PC-3 (cell line): ENCODE data around the gene ANTXR1. TPM values are rescaled to one million over a fixed set of nuclear protein-coding genes. Genes with fewer than 3 reads are reported as not detected.
A peak's percentile ranks its signal among the peaks of the same experiment; 100 is the strongest.

ENCODE experiments used
- ATAC-seq: fragments of 200-7000 bp; cut with Tn5 transposase; 2 replicates; pipeline ENCODE4 v1.9.1; 2020; ENCODE audit warnings: mild to moderate bottlenecking, moderate library complexity
- BruUV-seq: library from RNA; stranded (reverse); fragments of 400-500 nt; replicated peaks from 2 replicates; lab custom pipeline; 2021; lab: Mats Ljungman, UMichigan
- CTCF ChIA-PET: fragments of 300-600 bp; sonication (Branson Sonifier 250); formaldehyde crosslinking; loops from one replicate; lab custom pipeline; 2022; ENCODE audit warnings: antibody characterized with exemption; lab: Charles Lee
- POLR2A ChIA-PET: fragments of 300-600 bp; sonication (Branson Sonifier 250); formaldehyde crosslinking; loops from one replicate; lab custom pipeline; 2022; ENCODE audit warnings: antibody characterized with exemption; ENCODE audit not compliant: unreplicated experiment; lab: Charles Lee
- DNase-seq: peaks from one replicate; pipeline ENCODE4 v3.0.0-alpha.2; 2015
- H2AFZ ChIP-seq: fragments of 300-600 bp; sonication (generic); 2 replicates; pipeline ENCODE4 v1.6.0; 2016; ENCODE audit warnings: antibody characterized with exemption, low read length
- H3F3A ChIP-seq: fragments of 300-600 bp; sonication (generic); one replicate; pipeline ENCODE4 v1.6.0; 2017; ENCODE audit warnings: antibody characterized with exemption, low read length, control low read depth, mild to moderate bottlenecking; ENCODE audit not compliant: unreplicated experiment
- H3K27ac ChIP-seq: fragments of 300-600 bp; sonication (generic); 2 replicates; pipeline ENCODE4 v1.5.1; 2016; ENCODE audit warnings: mild to moderate bottlenecking, low read length
- H3K27me3 ChIP-seq: fragments of 300-600 bp; sonication (generic); 2 replicates; pipeline ENCODE4 v1.6.1; 2016; ENCODE audit warnings: low read length, mixed read lengths
- H3K36me3 ChIP-seq: fragments of 300-600 bp; sonication (generic); 2 replicates; pipeline ENCODE4 v1.6.1; 2016; ENCODE audit warnings: low read depth, mixed run types, low read length, mixed read lengths
- H3K4me1 ChIP-seq: fragments of 300-600 bp; sonication (generic); 2 replicates; pipeline ENCODE4 v1.5.1; 2016; ENCODE audit warnings: low read length; ENCODE audit not compliant: insufficient read depth
- H3K4me2 ChIP-seq: fragments of 300-600 bp; sonication (generic); 2 replicates; pipeline ENCODE4 v1.6.0; 2016; ENCODE audit warnings: low read length
- H3K4me3 ChIP-seq: fragments of 300-600 bp; sonication (generic); 2 replicates; pipeline ENCODE4 v1.5.1; 2016; ENCODE audit warnings: mild to moderate bottlenecking, low read length, mixed read lengths
- H3K79me2 ChIP-seq: fragments of 300-600 bp; sonication (generic); 2 replicates; pipeline ENCODE4 v1.6.1; 2017; ENCODE audit warnings: low read length, mixed read lengths
- H3K9ac ChIP-seq: fragments of 300-600 bp; sonication (generic); 2 replicates; pipeline ENCODE4 v1.6.0; 2016; ENCODE audit warnings: mild to moderate bottlenecking, low read length
- H3K9me2 ChIP-seq: fragments of 300-600 bp; sonication (generic); replicated peaks from 2 replicates; pipeline ENCODE4 v1.6.1; 2016; ENCODE audit warnings: mixed run types, low read length, mixed read lengths
- H3K9me3 ChIP-seq: fragments of 300-600 bp; sonication (generic); 2 replicates; pipeline ENCODE4 v1.6.1; 2016; ENCODE audit warnings: low read length, mixed read lengths
- H4K20me1 ChIP-seq: fragments of 300-600 bp; sonication (generic); 2 replicates; pipeline ENCODE4 v1.6.1; 2016; ENCODE audit warnings: low read length, mixed read lengths
- CTCF ChIP-seq: fragments of 300-600 bp; sonication (generic); conservative IDR thresholded peaks from 2 replicates; pipeline ENCODE4 v1.5.1; 2017; ENCODE audit warnings: antibody characterized with exemption, low read depth, mild to moderate bottlenecking, low read length
- EZH2 ChIP-seq: fragments of 300-600 bp; sonication (generic); IDR thresholded peaks from one replicate; pipeline ENCODE4 v1.6.1; 2017; ENCODE audit warnings: antibody characterized with exemption, mild to moderate bottlenecking, low read length; ENCODE audit not compliant: unreplicated experiment
- EZH2phosphoT487 ChIP-seq: fragments of 300-600 bp; sonication (generic); IDR thresholded peaks from 2 replicates; pipeline ENCODE4 v1.6.1; 2018; ENCODE audit warnings: mild to moderate bottlenecking, antibody characterized with exemption, low read length, borderline replicate concordance
- intact Hi-C: fragments of 100-400 bp; cut with micrococcal nuclease; formaldehyde crosslinking; loops from 2 replicates; pipeline ENCODE4 v1.9.0; 2023
- total RNA-seq: library from RNA; depleted of rRNA; stranded (reverse); fragments of >200 nt; gene quantifications from 2 replicates; pipeline ENCODE4 v1.2.3, GENCODE V29; 2014

The ANTXR1 gene
- total RNA-seq, 1 experiment from 2014 or later = 31.2 TPM

- Histone ChIP-seq H3K4me3 (no peak within 1 kb of the TSS), H2AFZ (no peak within 1 kb of the TSS), H4K20me1 (no peaks in the 10 kb centered on the region), H3K27ac (peak within 1 kb of the TSS; percentile 97; the same call in 1 of the 2 replicates), H3K9me3 (no peaks in the 10 kb centered on the region), H3K4me1 (peaks cover 34% of the 10 kb centered on the region), H3K36me3 (no peaks in the 10 kb centered on the region), H3K9ac (no peak within 1 kb of the TSS), H3K4me2 (no peak within 1 kb of the TSS), H3K79me2 (no peaks in the 10 kb centered on the region), H3K27me3 (no peaks in the 10 kb centered on the region), H3F3A (peaks cover 10% of the 10 kb centered on the region), H3K9me2 (0 out of 2 replicates have a peak, but pooled peaks cover 6% of the 10 kb centered on the region)
- POLR2A ChIA-PET = no interaction called here
- BruUV-seq = no TSS peak
- intact Hi-C loops = no loop called here
- DNase-seq (no peak), ATAC-seq (no peak)
- TF ChIP-seq EZH2 (no peak), CTCF (no peak), EZH2phosphoT487 (no peak)
- CTCF ChIA-PET = no interaction called here
Measured at GRCh38 chr2:68974251-68974650, 38.7 kb upstream of the ANTXR1 start, which contains the start of gene GKN1. TSS of gene GKN1 (plus strand) at chr2:68974636. CDS start at chr2:68974678, 42 bp downstream.

- Histone ChIP-seq H3K9ac (no peak overlapping the region), H3K36me3 (no peaks in the 10 kb centered on the region), H3K27me3 (no peaks in the 10 kb centered on the region), H2AFZ (no peak overlapping the region), H3K4me1 (peaks cover 34% of the 10 kb centered on the region), H3K27ac (no peak overlapping the region), H3K4me3 (no peak overlapping the region), H3K9me2 (0 out of 2 replicates have a peak, but pooled peaks cover 6% of the 10 kb centered on the region), H3F3A (peaks cover 10% of the 10 kb centered on the region), H3K79me2 (no peaks in the 10 kb centered on the region), H3K4me2 (no peak overlapping the region), H4K20me1 (no peaks in the 10 kb centered on the region), H3K9me3 (no peaks in the 10 kb centered on the region)
- ChIA-PET CTCF (no interaction called here), POLR2A (no interaction called here)
- DNase-seq (no peak), ATAC-seq (no peak)
- no peak for TF ChIP-seq CTCF
- TF ChIP-seq EZH2phosphoT487 = no peak
- TF ChIP-seq EZH2 = no peak
- no TSS peak for BruUV-seq
- intact Hi-C loops = no loop called here
Measured at GRCh38 chr2:68974946-68975665, 37.9 kb upstream of the ANTXR1 start.

- no peaks in the 10 kb centered on the region for H4K20me1 ChIP-seq
- no peak overlapping the region for H2AFZ ChIP-seq
- 0 out of 2 replicates have a peak, but pooled peaks cover 6% of the 10 kb centered on the region for H3K9me2 ChIP-seq
- no peaks in the 10 kb centered on the region for H3K9me3 ChIP-seq
- DNase-seq = no peak
- H3K9ac ChIP-seq = no peak overlapping the region
- H3F3A ChIP-seq = peaks cover 10% of the 10 kb centered on the region
- ChIA-PET CTCF (no interaction called here), POLR2A (no interaction called here)
- H3K27me3 ChIP-seq = no peaks in the 10 kb centered on the region
- H3K4me3 ChIP-seq = no peak overlapping the region
- no peak for ATAC-seq
- BruUV-seq = no TSS peak
- no peaks in the 10 kb centered on the region for H3K36me3 ChIP-seq
- no peak overlapping the region for H3K27ac ChIP-seq
- H3K79me2 ChIP-seq = no peaks in the 10 kb centered on the region
- intact Hi-C loops = no loop called here
- peaks cover 27% of the 10 kb centered on the region for H3K4me1 ChIP-seq
- H3K4me2 ChIP-seq = no peak overlapping the region
- TF ChIP-seq EZH2phosphoT487 (no peak), CTCF (no peak), EZH2 (no peak)
Measured at GRCh38 chr2:68975844-68976243, 37.1 kb upstream of the ANTXR1 start.
